SKM-1 treated with dmso at 0.1 percent for 144 hours (cell line): ENCODE results near the gene SMS.

ENCODE experiments used
- DNase-seq: peaks from one replicate; lab custom pipeline; 2025; ENCODE audit not compliant: unreplicated experiment; lab: John Stamatoyannopoulos, UW

Gene SMS

DNA sequence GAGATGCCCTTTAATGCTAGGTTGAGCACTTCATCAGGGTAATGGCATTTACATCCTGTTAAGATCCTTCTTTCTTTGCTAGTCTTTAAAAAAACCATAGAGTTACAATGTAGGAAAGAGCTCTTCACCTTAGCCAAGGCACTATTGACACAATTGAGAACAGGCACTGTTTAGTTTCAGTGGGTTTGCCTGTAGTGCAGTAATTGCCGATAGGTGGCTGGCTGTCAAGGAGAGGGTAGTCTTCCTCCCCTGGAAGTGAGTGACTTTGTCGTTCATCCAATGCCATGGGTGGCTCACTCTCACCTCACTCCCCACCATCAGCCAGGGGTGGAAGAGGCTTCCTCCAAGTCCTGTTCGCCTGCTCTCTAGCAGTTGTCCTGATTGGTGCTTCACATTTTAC is 34.7 kb downstream of the SMS start:
- no peak for DNase-seq

DNA sequence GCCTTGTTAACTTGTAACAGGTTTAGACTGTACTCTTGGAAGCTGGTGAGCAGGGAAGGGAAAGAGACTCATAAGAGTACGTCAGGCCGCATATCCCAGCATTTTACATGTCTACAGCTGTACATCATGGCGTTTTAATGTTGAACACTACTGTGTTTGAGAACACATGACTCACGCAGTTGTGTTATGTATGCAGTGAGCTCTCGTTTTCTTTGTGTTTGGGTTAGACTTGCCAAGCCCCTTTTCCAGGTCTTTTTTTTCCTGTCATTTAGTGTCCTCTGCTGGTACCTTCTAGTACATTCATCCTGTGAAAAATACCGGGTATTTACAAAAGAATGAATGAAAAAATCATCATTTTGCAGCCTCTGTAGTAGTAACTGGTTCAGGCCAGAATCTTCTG is 35.3 kb downstream of the SMS start:
- DNase-seq = no peak

DNA sequence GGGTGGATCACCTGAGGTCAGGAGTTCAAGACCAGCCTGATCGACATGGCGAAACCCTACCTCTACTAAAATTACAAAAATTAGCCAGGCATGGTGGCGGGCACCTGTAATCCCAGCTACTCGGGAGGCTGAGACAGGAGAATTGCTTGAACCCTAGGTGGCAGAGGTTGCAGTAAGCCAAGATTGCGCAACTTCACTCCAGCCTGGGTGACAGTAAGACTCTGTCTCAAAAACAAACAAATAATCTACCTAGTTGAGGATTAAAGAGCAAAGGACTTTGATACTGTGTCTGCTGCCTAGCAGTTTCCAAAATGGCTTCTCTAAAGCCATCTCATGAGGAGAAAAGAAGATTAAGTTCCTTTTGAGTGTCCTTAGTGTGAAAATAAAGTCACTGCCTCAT is 37.8 kb downstream of the SMS start:
- DNase-seq = no peak

DNA sequence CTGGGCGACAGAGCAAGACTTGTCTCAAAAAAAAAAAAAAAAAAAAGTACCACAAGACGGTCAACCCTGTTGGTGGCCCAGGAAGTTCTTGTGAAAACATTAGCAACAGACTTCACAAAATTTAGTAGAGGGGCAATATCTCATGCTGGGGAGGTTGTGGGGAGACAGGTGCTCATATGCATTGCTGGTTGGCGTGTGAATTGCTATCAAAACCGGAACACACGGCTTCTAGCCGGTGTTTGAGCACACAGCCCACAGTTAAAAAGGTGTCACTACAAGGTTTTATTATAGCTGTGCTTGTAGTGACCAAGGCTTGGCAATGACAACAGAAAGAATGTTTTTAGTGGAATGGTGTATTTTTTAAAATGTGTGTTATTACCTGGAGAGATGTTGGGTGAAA is 41.8 kb downstream of the SMS start:
- DNase-seq = no peak

DNA sequence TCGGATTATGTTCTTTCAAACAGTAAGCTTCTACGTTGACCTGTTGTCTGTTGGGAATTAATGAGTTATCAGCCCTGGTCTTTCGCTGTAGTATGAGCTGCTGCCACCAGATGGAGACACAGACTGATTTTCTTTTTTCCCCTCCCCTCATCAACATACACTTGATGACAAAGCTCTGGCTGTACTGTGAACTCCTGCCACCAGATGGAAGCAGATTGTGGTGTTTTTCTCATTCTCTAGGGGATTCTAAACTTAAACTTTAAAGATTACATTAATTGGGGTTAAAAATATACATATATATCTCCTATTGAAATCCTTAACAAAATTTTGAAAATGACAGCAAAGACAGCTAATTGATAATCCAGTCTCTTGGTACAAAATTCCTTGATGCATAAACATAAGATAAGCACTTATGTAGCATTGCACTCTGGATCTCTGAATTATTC is 44.8 kb downstream of the SMS start:
- peak; percentile 59 for DNase-seq

DNA sequence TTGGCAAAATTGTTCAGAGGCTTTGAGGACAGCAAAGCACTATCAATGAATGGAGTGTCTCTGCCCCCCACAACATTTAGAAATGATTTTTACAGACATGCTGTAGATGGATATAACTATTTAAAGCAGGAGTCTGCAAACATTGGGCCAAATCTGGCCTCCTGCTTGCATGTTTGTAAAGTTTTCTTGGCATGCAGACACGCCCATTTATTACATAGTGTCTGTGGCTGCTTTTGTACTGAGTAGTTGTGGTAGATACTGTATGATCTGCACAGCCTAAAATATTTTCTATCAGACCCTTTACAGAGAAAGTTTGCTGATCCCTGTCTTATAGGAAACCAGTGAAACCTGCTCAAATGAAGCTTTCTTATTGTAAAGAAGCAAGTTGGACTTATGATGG is 46.1 kb downstream of the SMS start:
- no peak for DNase-seq

DNA sequence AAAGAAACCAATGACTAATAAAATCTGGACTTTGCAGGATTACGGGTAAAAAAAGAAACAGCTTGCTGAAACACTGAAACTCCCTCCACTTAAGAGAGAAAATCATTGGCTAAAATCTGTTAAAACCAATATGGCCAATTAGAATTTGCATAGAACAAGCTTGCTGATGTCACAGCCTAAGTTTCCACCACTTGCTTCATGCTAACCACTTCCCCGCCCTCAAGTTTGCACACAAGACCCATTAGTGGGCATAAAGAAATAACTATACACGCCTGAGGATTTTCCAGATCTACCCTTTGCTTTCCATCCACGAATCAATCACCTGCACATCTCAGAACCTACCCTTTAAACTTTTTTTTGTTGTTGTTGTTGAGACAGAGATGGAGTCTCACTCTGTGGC is 48.9 kb downstream of the SMS start:
- DNase-seq = no peak

DNA sequence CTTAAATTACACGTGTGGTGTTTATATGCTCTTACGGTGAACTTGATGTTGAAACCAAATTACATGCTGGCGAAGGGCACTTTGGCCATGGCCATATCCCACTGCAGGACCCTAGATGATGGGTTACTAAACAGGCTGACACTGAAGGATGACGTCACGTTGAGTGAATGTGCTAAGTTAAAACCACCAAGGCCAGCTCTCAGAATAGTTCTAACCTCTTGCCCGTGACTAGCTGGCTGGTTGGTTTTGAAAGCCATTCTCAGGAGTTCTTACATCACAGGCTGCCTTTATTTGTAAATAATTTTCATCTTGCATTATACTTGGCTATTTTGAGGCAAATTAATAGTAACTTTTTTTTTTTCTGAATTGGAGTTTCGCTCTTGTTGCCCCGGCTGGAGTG is 50.3 kb downstream of the SMS start:
- DNase-seq = no peak

DNA sequence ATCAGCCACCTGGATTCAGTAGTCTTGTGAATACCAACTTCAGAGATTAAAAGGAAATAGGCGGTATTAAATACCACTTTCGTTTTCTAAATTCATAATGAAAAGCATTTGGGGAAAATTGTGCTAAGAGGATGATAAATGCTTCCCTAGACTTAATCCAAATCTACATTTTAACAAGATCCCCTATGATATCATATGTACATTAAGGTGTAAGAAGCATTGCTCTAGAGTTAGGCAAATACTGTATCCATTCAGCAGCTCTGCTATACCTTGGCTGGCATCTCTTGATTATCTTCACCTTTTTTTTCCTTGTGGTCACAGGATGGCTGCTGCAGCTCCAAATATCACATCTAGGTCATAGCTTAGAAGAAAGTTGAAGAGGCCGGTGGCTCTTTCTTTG is 51.0 kb downstream of the SMS start:
- DNase-seq = no peak

DNA sequence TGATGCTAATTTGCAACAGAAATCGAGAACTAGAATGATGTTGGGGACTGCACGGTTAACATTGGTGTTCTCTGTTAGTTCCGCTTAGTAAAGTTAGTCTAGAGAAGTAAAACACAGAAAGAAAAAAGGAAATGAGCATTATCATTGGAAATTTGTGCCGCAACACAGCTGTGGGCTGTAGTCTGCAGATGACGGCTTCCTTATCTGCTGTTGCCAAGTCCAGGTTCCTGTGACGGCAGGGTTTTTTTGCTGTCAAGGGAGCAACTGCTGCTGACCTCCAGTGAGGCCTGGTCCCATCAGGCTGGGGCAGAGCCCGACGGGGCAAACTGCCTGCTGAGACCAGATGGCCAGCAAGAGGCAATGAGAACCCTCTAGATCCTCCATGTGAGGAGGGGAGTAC is 52.8 kb downstream of the SMS start:
- DNase-seq = peak; percentile 58

DNA sequence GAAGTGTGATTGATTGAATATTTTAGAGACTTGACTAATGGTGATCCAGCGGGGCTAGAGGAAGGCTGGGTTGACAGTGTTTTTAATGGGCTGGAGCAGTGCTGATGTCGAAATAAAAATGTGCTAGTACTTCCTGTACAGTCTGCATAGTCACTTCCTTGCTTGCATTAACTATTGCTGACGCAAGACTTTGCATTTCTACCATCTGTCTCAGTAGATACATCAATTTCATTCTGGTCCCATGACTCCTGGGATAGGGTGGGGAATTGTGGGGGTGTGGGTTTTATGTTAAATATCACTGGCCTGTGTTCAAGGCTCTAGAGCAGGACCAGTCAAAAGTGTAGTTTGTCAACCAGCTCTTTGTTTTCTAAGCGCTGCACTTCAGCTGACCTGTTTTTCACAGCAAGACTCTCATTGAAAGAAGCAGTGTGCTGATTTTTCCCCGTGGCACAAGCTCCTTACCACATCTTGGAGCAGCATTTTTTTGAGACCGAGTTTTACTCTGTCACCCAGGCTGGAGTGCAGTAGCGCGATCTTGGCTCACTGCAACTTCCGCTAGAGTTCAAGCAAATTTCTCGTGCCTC is 56.5 kb downstream of the SMS start:
- DNase-seq = peak; percentile 64

DNA sequence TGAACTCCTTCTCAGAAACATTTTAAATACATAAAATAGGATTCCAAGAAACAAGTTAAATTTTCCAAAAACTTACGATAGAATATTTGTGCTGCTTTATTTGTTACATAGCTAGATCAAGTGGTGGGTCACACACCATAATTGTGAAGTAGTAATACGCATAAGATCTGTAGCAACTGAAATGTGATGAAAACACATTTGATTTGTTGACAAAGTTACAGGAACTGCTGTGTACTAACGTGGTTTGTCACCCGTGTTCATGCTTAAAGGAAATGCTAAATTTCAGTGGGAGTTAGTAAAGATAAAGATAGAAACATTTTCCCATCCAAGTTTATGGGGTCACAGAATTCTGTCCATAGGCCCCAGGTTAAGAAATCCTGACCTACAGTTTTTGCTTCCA is 57.5 kb downstream of the SMS start:
- DNase-seq = no peak

DNA sequence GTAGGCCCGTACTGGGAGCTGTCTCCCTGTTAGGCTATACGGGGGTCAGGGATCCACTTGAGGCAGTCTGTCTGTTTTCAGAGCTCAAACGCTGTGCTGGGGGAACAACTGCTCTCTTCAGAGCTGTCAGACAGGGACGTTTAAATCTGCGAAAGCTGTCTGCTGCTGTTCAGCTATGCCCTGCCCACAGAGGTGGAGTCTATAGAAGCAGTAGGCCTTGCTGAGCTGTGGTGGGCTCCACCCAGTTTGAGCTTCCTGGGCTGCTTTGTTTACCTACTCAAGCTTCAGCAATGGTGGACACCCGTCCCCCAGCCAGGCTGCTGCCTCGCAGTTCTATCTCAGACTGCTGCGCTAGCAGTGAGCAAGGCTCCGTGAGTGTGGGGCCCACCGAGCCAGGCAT is 64.4 kb downstream of the SMS start:
- DNase-seq = no peak

DNA sequence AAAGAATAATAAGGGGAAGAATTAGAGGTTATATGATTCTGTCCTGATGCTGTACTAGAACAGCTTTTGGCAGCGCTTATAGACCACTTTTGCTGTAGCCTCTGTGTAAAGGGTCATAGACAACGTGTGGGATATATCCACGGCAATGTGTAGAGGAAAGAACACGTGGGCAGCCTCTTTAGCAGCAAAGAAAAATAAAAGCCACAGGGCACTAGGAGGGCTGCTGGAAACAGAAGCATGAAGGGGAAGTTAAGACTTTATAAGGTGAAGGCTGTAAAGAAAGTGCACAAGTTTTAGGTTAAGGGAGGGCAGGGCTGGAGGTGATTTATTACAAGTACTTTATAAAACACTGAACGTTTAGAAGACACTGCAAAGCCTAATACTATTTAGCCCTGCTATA is 71.5 kb downstream of the SMS start:
- no peak for DNase-seq

DNA sequence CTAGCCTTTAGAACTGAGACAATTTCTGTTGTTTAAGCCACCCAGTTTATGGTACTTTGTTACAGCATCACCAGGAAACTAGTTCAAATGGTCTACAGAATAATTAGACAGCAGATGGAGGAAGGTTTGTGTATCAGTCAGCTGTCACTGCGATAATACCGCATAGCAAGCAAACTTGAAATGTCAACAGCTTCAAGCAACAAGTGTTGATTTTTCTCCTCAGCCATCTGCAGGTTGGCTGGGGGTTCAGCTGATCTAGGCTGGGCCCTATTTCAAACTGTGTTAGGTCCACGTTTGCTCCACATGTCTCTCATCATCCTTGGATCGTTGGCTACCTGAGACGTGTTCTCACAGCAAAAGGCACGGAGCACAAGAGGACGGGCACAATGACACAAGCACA is 72.4 kb downstream of the SMS start:
- no peak for DNase-seq

DNA sequence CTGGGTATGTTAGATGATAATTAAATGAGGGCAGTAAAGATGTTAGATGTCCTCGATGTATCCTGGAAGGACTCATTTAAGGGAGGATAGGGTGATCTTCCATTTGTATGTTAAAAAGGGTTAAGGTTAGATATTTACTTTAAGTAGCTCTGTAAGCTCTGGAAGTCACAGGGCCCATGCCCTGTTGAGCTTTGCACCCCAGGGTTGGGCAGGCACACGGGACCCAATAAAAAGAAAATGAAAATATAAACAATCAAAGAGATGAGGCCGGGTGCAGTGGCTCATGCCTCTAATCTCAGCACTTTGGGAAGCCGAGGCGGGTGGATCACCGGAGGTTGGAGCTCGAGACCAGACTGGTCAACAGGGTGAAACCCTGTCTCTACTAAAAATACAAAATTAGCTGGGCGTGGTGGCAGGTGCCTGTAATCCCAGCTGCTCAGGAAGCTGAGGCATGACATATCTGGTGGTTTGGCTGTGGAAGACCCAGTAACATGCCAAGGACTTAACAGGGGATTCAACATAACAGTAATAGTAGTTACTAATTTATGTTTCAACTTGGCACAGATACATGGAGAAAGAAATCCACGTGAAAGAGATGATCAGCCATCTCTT is 74.7 kb downstream of the SMS start:
- DNase-seq = no peak

DNA sequence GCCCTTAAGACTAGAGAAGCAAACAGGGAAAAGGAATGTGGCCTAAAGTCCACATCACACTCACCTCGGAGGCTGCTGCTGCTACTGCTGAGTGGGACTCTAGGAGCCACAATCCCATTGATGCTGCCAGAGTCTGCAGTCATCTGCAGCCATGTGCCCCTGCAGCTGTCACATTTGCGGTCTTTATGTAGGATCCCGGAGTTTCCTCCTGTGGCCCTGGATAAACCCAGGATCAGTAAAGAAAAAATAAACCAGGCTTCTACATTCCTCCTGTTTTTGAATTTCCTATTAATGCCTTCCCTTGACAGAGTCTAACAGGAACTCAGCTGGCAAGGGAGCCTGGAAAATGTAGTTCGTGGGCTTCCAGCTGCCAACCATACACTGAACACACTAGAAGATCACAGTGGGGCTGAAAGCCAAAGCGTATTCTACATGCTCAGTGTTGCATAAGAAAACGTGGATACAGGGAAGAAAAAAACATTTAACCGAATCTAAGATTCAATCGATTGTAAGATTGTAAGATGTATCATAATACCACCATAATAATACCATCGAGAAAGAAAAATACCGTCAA is 81.3 kb downstream of the SMS start:
- no peak for DNase-seq

DNA sequence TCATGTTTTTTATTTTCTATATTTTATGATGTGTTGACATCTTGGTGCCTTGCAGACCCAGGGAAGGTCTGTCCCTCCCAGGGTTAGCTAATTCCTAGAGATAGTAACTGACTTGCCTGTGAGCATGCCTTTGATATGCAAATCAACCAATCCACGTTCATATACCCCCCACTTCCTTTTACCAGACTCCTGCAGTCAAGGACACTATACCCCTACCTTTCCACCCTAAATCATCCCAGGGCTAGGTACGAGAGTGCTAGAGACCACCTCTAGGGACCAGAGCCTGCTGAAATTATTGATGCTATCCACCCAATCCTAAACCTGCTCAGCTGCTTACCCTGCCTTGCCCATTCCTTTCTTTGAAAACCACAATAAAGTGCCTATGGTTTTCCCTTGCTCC is 84.1 kb downstream of the SMS start:
- DNase-seq = no peak

DNA sequence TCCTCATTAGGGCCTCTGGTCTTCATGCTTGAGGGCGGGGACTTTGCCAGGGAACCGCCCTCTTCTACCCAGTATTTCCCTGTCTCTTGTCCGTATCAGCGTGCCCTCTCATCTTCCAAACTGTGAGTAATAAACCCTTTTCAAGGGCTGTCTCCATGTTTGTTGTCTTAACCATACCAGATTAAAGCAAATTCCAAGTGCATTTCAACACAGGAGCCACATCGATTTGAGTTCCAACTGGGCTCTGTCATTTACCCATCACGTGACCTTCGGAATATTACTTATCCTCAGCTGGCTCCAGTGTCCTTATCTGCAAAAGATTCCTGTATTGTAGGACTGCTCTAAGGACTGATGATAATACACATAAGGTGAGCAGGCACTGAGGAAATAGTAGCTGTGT is 85.2 kb downstream of the SMS start:
- no peak for DNase-seq

DNA sequence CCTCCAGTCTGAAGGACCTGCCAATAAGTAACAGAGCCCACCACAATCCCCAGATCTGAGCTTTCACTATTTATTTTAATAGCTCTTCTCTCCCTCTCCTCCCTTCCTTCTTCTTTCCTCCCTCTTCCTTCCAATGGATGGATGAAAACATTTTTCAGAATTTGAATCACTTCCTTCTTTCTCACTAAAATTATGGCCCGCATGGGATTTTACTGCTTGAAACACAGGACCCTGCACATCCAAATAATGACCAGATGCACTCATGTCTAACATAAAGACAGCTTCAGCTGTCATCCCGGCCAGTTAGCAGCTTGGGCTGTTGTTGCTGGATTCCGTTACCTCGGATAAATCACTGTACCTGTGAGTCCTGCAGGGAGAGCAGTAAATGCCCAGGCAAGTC is 86.2 kb downstream of the SMS start:
- no peak for DNase-seq

DNA sequence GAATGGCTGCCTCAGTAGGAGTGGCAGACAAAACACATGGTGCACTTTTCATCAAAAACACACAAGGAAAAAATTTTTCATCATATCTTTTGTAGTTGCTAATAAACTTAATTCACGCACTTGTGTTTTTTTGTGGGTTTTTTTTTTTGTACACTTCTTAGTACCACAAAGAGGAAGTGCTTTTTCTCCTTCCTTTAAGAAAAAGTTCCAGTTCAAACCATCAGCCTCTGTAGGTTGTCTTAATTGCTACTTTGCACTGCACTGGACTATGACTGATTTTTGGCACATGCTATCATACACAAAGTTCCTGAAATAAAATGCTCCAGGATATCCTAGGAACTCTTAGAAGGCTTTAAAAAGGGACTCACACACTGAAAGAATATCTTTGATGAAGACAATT is 91.6 kb downstream of the SMS start, which contains the start of gene PHEX:
Gene PHEX, plus strand, starts transcription at position 242 of the 400 bp plus-strand sequence. CDS start 681 bp downstream, outside the sequence.
- no peak for DNase-seq

DNA sequence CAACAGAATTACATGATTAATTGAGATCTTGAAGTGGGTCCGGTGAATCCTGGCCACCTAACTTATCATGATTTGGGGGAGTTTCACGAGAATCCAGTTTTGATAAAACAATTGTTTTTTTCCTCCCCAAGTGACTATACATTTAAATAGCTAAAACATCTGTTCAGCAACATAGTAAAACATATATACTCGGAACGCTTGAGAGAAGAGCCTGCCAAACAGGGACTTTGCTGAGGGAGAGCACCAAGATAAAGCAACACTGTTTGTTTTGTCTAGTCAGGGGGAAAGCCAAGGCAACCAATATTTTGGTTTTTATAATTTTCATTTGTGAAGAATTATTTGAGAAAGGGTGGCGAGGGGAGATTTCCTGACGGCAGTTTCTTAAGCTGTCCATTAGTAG is 92.0 kb downstream of the SMS start:
- no peak for DNase-seq

DNA sequence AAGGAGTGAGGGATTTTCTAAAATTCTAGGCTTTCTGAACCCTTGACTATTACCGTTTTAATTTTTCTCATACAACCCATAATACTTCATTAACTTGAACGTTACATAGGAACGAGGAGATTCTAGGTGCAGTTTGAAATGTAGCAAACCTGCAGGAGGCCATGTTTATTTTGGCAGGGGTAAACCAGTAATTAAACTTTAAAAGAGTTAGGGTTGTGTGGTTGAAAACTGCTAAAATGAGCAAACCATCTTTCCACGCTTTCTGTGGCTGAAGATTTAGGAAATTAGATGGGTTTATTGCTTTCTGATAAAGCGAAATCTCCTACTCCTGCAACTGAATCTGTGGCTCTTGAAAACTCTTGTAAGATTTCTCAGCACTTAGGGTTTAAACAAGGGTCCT is 93.3 kb downstream of the SMS start:
- DNase-seq = no peak
